HepG2 (cell line): Measurements from ENCODE around the gene VPS26A.

Experiments used
- ATF3 ChIP-seq: sonication (generic); formaldehyde crosslinking; IDR thresholded peaks from 2 replicates; pipeline ENCODE4 v1.4.0; 2020; ENCODE audit warnings: missing genetic modification reagents
- ATF6 ChIP-seq: sonication (generic); formaldehyde crosslinking; conservative IDR thresholded peaks from 2 replicates; pipeline ENCODE4 v1.4.0; 2020; ENCODE audit warnings: missing genetic modification reagents
- CHD2 ChIP-seq: IDR thresholded peaks from 2 replicates; pipeline ENCODE4 v1.6.1; 2011; ENCODE audit warnings: low read depth, low read length, improper control_type of control experiment
- CTCF ChIP-seq: sonication (generic); formaldehyde crosslinking; IDR thresholded peaks from 2 replicates; pipeline ENCODE4 v1.5.0; 2020; ENCODE audit warnings: mild to moderate bottlenecking, missing genetic modification reagents, moderate library complexity
- ISX ChIP-seq: sonication (generic); formaldehyde crosslinking; conservative IDR thresholded peaks from 2 replicates; pipeline ENCODE4 v1.5.0; 2020; ENCODE audit warnings: missing genetic modification reagents
- SRF ChIP-seq: IDR thresholded peaks from 2 replicates; pipeline ENCODE4 v1.6.1; 2011; ENCODE audit warnings: mild to moderate bottlenecking, low read depth, low read length, moderate library complexity
- TBP ChIP-seq: sonication (generic); formaldehyde crosslinking; IDR thresholded peaks from 2 replicates; pipeline ENCODE4 v1.5.0; 2020; ENCODE audit warnings: missing genetic modification reagents
- TBX2 ChIP-seq: sonication (generic); formaldehyde crosslinking; IDR thresholded peaks from 2 replicates; pipeline ENCODE4 v1.5.0; 2020; ENCODE audit warnings: missing genetic modification reagents, mild to moderate bottlenecking, borderline replicate concordance
- TBX3 ChIP-seq: fragments of 450-650 bp; IDR thresholded peaks from 2 replicates; pipeline ENCODE4 v1.6.1; 2017; ENCODE audit warnings: antibody characterized with exemption, mild to moderate bottlenecking, inconsistent platforms, borderline replicate concordance
- ZBTB10 ChIP-seq: sonication (generic); formaldehyde crosslinking; IDR thresholded peaks from 2 replicates; pipeline ENCODE4 v1.4.0; 2020; ENCODE audit warnings: missing genetic modification reagents, borderline replicate concordance
- ZNF143 ChIP-seq: sonication (generic); formaldehyde crosslinking; IDR thresholded peaks from 2 replicates; pipeline ENCODE4 v1.4.0; 2020; ENCODE audit warnings: missing genetic modification reagents
- ZNF207 ChIP-seq: fragments of 450-650 bp; IDR thresholded peaks from 2 replicates; pipeline ENCODE4 v1.6.1; 2016; ENCODE audit warnings: antibody characterized with exemption, borderline replicate concordance
- ZNF543 ChIP-seq: sonication (generic); formaldehyde crosslinking; IDR thresholded peaks from 2 replicates; pipeline ENCODE4 v1.4.0; 2020; ENCODE audit warnings: mild to moderate bottlenecking, missing genetic modification reagents
- ZZZ3 ChIP-seq: sonication (generic); formaldehyde crosslinking; IDR thresholded peaks from 2 replicates; pipeline ENCODE4 v1.4.0; 2020; ENCODE audit warnings: missing genetic modification reagents, mild to moderate bottlenecking, borderline replicate concordance

- TF ChIP-seq ISX (no peak), TBX2 (CRISPR knock-in tag) (no peak), CHD2 (no peak), TBX3 (no peak), ZNF143 (CRISPR knock-in tag) (no peak), ZBTB10 (CRISPR knock-in tag) (no peak), CTCF (CRISPR knock-in tag) (no peak), TBP (no peak), ATF3 (CRISPR knock-in tag) (no peak), SRF (no peak), ZNF207 (no peak), ATF6 (CRISPR knock-in tag) (no peak), ZNF543 (CRISPR knock-in tag) (no peak), ZZZ3 (CRISPR knock-in tag) (no peak)
These were observed 62.5 kb downstream of the VPS26A start for GRCh38 chr10:69186524-69186923.
